GM10847 (cell line): ENCODE data around the gene TNFSF13.

Experiments
- POLR2A ChIP-seq: IDR thresholded peaks from 2 replicates; pipeline ENCODE4 v1.6.1; 2011; ENCODE audit not compliant: insufficient read length; ENCODE audit errors: extremely low read depth

Gene TNFSF13

DNA sequence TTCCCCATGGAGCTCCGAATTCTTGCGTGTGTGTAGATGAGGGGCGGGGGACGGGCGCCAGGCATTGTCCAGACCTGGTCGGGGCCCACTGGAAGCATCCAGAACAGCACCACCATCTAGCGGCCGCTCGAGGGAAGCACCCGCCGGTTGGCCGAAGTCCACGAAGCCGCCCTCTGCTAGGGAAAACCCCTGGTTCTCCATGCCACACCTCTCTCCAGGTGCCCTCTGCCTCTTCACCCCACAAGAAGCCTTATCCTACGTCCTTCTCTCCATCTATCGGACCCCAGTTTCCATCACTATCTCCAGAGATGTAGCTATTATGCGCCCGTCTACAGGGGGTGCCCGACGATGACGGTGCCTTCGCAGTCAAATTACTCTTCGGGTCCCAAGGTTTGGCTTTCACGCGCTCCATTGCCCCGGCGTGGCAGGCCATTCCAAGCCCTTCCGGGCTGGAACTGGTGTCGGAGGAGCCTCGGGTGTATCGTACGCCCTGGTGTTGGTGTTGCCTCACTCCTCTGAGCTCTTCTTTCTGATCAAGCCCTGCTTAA is 2.6 kb downstream of the TNFSF13 start:
- TF ChIP-seq POLR2A: no peak

DNA sequence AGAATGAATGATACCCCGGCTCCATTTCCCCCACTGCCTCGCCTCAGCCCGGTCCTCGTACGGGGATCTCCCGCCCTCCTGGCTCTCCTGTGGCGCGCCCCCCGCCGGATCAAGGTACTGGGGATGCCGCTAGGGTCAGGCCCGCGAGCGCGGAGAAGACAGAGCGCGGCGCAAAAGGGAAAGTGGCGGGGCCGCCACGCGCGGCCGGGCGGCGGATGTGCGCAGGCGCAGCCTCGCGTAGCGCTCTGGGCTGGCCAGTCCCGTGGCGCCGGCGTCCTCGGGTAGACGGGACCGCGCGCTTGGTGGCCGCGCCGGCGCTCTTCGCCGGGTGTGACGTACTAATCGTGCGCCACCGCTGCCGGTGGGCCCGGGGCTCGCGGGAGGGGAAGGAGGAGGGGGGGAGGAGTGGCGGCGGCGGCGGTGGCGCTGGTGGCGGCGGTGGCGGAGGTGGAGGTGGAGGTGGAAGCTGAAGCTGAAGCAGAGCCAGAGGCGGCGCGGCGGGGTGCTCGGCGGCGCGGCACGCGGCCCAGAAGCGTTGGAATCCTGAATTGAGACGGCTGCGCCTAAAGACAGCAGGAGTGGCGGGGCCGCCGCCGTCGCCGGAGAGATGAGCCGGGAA is 3.1 kb downstream of the TNFSF13 start, which contains the start of gene SENP3:
Gene SENP3 (plus strand): TSS at position 331 of the 619 bp plus-strand sequence. CDS start 1,158 bp downstream, outside the sequence.
- TF ChIP-seq POLR2A: peak; percentile 69

DNA sequence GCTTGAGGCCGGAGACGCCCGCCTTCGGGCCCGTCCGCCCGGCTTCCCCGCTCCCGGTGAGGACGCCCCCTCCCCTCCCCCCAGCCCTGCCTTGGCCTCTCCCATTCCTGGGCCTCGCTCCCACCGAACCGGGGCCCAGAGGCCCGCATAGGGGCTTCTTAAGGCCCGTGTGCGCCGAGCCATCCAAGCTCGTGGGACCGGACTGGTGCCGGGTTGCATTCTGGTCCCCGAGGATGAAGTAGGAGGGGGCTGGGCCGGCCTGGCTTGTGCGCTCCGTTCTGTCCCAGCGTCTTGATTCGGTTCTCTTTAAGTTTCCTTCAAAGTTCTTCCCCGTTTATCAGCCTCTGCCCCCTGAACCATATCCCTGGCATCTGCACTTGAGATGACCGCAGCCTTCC is 3.7 kb downstream of the TNFSF13 start:
- no peak for TF ChIP-seq POLR2A

DNA sequence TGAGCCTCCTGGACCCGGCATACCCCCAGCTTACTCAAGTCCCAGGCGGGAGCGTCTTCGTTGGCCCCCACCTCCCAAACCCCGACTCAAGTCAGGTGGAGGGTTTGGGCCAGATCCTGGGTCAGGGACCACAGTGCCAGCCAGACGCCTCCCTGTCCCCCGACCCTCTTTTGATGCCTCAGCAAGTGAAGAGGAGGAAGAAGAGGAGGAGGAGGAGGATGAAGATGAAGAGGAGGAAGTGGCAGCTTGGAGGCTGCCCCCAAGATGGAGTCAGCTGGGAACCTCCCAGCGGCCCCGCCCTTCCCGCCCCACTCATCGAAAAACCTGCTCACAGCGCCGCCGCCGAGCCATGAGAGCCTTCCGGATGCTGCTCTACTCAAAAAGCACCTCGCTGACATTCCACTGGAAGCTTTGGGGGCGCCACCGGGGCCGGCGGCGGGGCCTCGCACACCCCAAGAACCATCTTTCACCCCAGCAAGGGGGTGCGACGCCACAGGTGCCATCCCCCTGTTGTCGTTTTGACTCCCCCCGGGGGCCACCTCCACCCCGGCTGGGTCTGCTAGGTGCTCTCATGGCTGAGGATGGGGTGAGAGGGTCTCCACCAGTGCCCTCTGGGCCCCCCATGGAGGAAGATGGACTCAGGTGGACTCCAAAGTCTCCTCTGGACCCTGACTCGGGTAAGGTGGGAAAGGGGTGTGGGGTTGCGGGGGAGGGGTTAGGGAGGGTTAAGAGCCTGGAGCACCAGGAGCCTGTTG is 4.7 kb downstream of the TNFSF13 start:
- no peak for TF ChIP-seq POLR2A

DNA sequence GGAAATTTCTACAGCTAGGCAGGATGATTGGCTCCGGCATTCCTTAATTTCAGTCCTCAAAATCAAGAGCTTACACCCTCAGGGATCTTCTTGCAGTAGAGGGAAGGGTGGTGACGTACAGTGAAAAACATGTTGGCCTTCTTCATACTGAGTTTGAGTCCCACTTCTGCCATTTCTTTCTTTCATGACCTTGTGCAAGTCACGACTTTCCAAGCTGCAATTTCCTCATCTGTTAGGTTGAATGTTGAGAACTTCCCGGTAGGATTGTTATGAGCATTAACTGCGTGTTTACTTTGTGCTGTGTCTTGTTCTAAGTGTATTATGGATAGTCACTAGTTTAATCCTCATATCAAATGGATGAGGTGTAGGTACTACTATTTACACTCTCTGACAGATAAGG is 11.0 kb downstream of the TNFSF13 start:
- no peak for TF ChIP-seq POLR2A

DNA sequence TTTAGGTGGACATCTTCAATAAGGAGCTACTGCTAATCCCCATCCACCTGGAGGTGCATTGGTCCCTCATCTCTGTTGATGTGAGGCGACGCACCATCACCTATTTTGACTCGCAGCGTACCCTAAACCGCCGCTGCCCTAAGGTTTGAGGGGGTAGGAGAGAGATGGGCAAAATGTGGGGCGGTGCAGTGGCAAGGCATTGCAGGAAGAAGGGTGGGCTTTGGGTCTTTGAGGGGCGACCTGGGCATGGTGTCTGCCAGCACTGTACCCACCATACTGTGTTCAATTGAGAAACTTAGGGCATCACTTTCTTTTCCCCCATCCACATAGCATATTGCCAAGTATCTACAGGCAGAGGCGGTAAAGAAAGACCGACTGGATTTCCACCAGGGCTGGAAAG is 11.8 kb downstream of the TNFSF13 start:
- TF ChIP-seq POLR2A: no peak

DNA sequence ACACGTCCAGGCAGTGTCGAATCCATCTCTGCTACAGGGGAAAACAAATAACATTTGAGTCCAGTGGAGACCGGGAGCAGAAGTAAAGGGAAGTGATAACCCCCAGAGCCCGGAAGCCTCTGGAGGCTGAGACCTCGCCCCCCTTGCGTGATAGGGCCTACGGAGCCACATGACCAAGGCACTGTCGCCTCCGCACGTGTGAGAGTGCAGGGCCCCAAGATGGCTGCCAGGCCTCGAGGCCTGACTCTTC is 13.7 kb downstream of the TNFSF13 start:
- TF ChIP-seq POLR2A: no peak

DNA sequence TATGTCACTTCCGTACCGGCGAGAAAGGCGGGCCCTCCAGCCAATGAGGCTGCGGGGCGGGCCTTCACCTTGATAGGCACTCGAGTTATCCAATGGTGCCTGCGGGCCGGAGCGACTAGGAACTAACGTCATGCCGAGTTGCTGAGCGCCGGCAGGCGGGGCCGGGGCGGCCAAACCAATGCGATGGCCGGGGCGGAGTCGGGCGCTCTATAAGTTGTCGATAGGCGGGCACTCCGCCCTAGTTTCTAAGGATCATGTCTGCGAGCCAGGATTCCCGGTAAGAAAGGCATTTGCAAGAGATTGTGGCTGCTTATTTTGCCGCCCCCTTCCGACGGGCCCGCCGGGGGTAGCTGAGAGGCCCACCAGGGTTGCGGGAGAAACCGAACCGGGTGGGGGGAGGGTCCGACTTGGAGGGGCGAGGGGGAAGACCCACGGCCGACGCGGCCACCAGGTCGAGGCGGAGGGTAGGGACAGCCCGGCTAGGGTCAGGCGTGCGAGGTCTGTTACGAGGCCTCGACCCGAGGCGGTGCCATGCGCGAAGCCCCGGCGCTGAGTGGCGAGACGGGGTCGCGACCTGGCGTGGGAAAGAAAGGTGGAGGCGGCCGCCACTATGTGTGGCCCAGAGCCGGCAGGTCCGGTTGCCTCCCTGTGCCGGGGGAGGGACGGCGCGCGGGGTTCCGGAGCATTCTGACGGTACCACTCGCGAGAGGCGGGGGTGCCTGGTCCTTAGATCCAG is 14.2 kb downstream of the TNFSF13 start:
- TF ChIP-seq POLR2A: peak; percentile 99

DNA sequence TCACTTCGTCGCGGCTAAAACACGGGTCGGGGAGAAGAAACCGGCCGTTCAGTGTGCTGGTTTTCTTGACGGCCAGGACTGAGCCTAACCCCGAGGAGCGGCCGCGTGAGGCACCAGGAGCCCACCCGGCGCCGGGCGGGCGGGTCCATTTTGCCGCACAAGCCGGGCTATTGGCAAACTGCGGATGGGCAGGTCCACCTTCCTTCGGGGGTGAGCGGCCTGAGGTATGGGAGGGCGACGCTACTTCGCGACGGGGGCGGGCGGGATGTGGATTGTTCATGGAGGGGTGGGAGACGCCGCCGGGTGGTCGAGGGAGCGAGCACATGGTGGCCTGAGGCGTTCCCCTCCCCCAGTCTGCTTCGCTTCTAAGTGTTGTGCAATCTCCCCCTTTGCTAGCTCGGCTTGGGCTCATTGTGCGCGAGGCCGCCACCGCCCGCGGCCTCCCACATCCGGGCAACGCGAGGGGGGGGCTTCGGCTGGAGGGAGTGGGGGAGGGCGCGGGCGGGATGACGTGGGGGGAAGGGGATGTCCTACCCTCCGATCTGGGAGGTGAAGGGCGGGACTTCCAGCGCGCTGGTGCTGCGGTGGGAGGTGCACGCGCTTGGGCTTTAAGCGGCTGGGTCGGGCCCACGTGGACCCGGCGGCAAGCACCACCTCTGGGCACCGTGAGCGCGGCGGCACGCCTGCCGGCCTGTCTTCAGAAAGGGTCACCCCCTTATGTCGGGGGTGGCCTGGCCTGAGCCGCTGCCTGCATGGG is 15.0 kb downstream of the TNFSF13 start:
- peak; percentile 21 for TF ChIP-seq POLR2A

DNA sequence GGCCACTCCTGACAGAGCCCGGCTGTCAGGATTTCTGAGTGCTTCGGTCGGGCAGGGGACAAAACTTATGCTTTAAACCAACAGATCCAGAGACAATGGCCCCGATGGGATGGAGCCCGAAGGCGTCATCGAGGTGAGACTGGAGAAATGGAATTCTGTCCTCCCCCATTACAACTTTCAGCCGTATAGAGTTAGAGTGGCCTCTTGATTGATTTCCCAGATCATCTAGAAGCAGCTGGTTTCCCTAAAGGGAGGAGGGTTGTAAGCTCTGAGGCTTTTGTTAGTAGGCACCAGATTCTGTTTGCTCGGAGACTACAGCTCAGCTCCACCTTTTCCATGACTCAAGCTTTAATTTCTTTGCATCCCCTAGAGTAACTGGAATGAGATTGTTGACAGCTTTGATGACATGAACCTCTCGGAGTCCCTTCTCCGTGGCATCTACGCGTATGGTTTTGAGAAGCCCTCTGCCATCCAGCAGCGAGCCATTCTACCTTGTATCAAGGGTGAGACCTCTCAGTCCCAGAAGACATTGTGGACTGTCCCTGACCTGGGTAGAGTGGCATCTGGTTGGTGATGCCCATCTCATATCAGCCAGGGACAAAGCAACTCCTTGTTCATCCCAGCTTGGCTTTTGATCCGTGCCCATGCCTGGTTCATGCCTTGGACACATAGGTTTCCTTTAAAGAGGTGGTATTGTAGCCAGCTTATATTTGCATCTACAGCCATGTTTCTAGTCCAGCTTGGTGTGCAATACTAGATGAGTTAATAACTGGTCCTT is 15.8 kb downstream of the TNFSF13 start:
- no peak for TF ChIP-seq POLR2A

DNA sequence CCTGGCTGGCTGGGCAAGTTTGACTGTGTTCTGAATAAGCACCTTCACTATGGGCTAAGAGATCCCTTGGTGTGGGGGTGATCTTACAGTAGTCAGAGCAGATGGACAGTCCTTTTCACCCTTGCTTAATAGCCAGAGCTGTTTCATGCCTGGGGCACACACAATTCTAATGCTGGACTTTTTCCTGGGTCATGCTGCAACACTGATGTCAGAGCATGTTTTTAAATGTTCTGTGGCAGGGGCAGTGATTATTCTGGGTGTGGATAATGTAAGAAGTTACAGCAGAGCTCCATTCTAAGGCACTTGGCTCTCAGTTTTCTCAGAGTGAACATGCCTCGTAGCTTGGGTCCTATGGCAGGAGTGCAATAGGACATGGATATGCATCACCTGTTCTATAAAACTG is 16.9 kb downstream of the TNFSF13 start:
- no peak for TF ChIP-seq POLR2A

DNA sequence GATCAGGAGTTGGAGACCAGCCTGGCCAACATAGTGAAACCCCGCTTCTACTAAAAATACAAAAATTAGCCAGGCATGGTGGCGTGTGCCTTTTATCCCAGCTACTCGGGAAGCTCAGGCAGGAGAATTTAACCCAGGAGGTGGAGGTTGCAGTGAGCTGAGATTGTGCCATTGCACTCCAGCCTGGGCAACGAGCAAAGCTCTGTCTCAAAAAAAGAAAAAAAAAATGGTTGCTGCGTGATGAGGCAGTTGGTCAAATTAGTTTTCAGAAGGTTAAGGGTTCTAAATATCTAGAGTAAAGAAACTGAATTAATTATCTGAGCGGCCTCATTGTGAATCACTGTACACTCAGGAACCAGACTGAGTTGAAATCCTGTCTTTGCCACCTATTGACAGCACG is 17.4 kb downstream of the TNFSF13 start:
- TF ChIP-seq POLR2A: no peak

DNA sequence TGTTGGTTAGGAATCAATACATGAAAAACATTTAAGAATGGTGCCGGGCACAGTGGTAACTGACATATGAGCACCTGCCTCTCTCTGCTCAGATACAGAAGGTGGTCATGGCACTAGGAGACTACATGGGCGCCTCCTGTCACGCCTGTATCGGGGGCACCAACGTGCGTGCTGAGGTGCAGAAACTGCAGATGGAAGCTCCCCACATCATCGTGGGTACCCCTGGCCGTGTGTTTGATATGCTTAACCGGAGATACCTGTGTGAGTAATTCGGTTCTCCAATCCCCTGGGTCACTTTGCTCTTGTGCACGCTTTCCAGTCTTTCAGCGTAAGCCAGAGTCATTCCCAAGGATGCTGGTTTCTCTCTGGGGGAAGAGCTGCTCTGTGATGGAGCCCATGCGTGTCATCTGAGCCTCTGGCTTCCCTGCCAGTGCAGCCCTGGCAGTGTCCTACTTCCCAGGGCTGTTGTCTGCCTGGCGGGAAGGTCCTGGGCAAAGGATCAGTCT is 17.9 kb downstream of the TNFSF13 start:
- no peak for TF ChIP-seq POLR2A

DNA sequence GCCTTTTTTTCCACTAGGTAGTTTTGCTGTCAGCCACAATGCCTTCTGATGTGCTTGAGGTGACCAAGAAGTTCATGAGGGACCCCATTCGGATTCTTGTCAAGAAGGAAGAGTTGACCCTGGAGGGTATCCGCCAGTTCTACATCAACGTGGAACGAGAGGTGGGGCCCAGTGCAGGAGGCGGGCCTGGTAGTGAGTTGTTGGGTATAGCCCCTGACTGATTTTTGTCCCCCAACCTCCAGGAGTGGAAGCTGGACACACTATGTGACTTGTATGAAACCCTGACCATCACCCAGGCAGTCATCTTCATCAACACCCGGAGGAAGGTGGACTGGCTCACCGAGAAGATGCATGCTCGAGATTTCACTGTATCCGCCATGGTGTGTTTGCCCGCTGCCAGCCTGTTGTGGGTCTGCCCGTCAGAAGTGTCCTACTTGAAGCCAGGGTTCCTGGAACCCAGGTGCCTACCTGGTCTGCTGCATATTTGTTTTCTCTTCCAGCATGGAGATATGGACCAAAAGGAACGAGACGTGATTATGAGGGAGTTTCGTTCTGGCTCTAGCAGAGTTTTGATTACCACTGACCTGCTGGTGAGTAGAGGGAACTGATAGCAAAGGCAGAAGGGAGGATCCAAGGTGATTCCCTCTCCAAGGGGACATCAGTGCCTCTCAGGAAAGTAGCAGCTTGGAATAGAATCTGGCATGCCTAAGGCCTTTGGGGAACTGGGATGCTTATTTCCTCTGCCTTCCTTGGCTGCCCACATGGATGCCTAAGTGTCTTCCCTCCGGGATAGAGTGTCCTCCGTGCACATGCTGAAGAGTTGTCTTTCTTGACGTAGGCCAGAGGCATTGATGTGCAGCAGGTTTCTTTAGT is 19.0 kb downstream of the TNFSF13 start:
- no peak for TF ChIP-seq POLR2A
